Subcutaneous adipose tissue (tissue), 4 donors: ENCODE data around the gene TMEM132E. TPM values are rescaled to one million over a fixed set of nuclear protein-coding genes. Genes with fewer than 3 reads are reported as not detected.

Source experiments
- CTCF ChIP-seq: fragments of 450-650 bp; IDR thresholded peaks from one replicate; pipeline ENCODE4 v1.5.1; 2016; ENCODE audit warnings: low read depth, mild to moderate bottlenecking, control low read depth, antibody characterized with exemption, moderate library complexity
- total RNA-seq, 4 donors: library from RNA; depleted of rRNA; stranded (reverse); fragments of >200 nt; gene quantifications; one replicate each; pipeline ENCODE4 v1.1.0, GENCODE V29; 2016

TMEM132E gene
- total RNA-seq, 4 donors from 2014 or later: 0.17 to 1.5 (median 0.27) TPM

- no peak for TF ChIP-seq CTCF
These were observed 27.4 kb downstream of the TMEM132E start for GRCh38 chr17:34606763-34607162.

- TF ChIP-seq CTCF: no peak
These were observed 28.5 kb downstream of the TMEM132E start for GRCh38 chr17:34607917-34608316.

- TF ChIP-seq CTCF: no peak
These were observed 29.8 kb downstream of the TMEM132E start for GRCh38 chr17:34609210-34609609.

- no peak for TF ChIP-seq CTCF
These were observed 30.7 kb downstream of the TMEM132E start for GRCh38 chr17:34610039-34610438.

- no peak for TF ChIP-seq CTCF
These were observed 31.1 kb downstream of the TMEM132E start for GRCh38 chr17:34610506-34610905.

- TF ChIP-seq CTCF: no peak
These were observed 34.0 kb downstream of the TMEM132E start for GRCh38 chr17:34613064-34614019.

- no peak for TF ChIP-seq CTCF
These were observed 35.3 kb downstream of the TMEM132E start for GRCh38 chr17:34614698-34615097.
